GM12878 (cell line): ENCODE measurements around the gene GALNT18. TPM values are rescaled to one million over a fixed set of nuclear protein-coding genes. Genes with fewer than 3 reads are reported as not detected.

Experiments
- ATAC-seq: fragments of 200-7000 bp; cut with Tn5 transposase; 3 replicates; pipeline ENCODE4 v1.9.1; 2020; ENCODE audit warnings: mild to moderate bottlenecking, moderate library complexity
- BruUV-seq: library from RNA; stranded (reverse); fragments of 400-500 nt; replicated peaks from 2 replicates; lab custom pipeline; 2021; lab: Mats Ljungman, UMichigan
- CTCF ChIA-PET: fragments of 300-600 bp; sonication (Branson Sonifier 250); formaldehyde crosslinking; extraction: SDS; loops from one replicate; lab custom pipeline; 2021; ENCODE audit warnings: inconsistent platforms; lab: Yijun Ruan, JAX
- POLR2A ChIA-PET: fragments of 350-600 bp; formaldehyde crosslinking; extraction: SDS; loops from one replicate; lab custom pipeline; 2021; ENCODE audit warnings: inconsistent platforms; lab: Charles Lee
- RAD21 ChIA-PET: fragments of 300-600 bp; sonication (Branson Sonifier 250); formaldehyde crosslinking; loops from one replicate; lab custom pipeline; 2023; ENCODE audit warnings: antibody characterized with exemption; ENCODE audit not compliant: unreplicated experiment; lab: Charles Lee
- SMC1A ChIA-PET: fragments of 300-600 bp; sonication (Branson Sonifier 250); formaldehyde crosslinking; loops from one replicate; lab custom pipeline; 2023; ENCODE audit not compliant: unreplicated experiment, uncharacterized antibody; lab: Charles Lee
- DNase-seq: peaks from one replicate; pipeline ENCODE4 v3.0.0-alpha.2; 2011; ENCODE audit warnings: low read depth, low spot score
- FAIRE-seq: peaks from 3 replicates; lab custom pipeline; 2011; peaks lifted over from hg19 to GRCh38; lab: Jason Lieb, UNC
- H2AFZ ChIP-seq: 2 replicates; pipeline ENCODE4 v1.6.0; 2011; ENCODE audit warnings: low read depth, low read length, control low read depth; ENCODE audit not compliant: control insufficient read depth
- H3K27ac ChIP-seq: 2 replicates; pipeline ENCODE4 v1.5.1; 2011; ENCODE audit warnings: control low read depth; ENCODE audit not compliant: control insufficient read depth, insufficient read depth
- H3K27me3 ChIP-seq, 2 experiments: replicated peaks in 1 of 2; 2 replicates each; pipeline versions ENCODE4 v1.6.0 to v1.6.1; 2011; ENCODE audit warnings: low read length in 1 of 2; ENCODE audit not compliant: control insufficient read depth in 2 of 2, insufficient read depth in 2 of 2
- H3K36me3 ChIP-seq, 2 experiments: 2 replicates each; pipeline ENCODE4 v1.5.1; 2011; ENCODE audit warnings: low read length in 1 of 2; ENCODE audit not compliant: control insufficient read depth in 2 of 2, insufficient read depth in 2 of 2
- H3K4me1 ChIP-seq: 2 replicates; pipeline ENCODE4 v1.6.1; 2011; ENCODE audit warnings: mild to moderate bottlenecking, low read length, moderate library complexity, mixed read lengths; ENCODE audit not compliant: control insufficient read depth, insufficient read depth
- H3K4me2 ChIP-seq: 2 replicates; pipeline ENCODE4 v1.6.0; 2011; ENCODE audit warnings: control low read depth; ENCODE audit not compliant: control insufficient read depth, insufficient read depth
- H3K4me3 ChIP-seq: fragments of 200-600 bp; sonication (generic); 2 replicates; pipeline ENCODE4 v1.5.1; 2016
- H3K79me2 ChIP-seq: 2 replicates; pipeline ENCODE4 v1.6.0; 2011; ENCODE audit warnings: low read length; ENCODE audit not compliant: control insufficient read depth, insufficient read depth
- H3K9ac ChIP-seq: 2 replicates; pipeline ENCODE4 v1.8.0; 2011; ENCODE audit warnings: low read length, control low read depth, mixed read lengths; ENCODE audit not compliant: control insufficient read depth, insufficient read depth
- H3K9me3 ChIP-seq: replicated peaks from 3 replicates; pipeline ENCODE4 v1.5.1; 2011; ENCODE audit warnings: mild to moderate bottlenecking, low read length; ENCODE audit not compliant: control insufficient read depth, insufficient read depth
- H4K20me1 ChIP-seq: 2 replicates; pipeline ENCODE4 v1.6.0; 2011; ENCODE audit not compliant: control insufficient read depth, insufficient read depth
- CEBPZ ChIP-seq: fragments of 150-350 bp; IDR thresholded peaks from 2 replicates; pipeline ENCODE4 v1.6.1; 2016; ENCODE audit warnings: low read depth, low read length
- CTCF ChIP-seq, 3 experiments: IDR thresholded peaks in 2 of 3; conservative IDR thresholded peaks in 1 of 3; 2 replicates each; pipeline ENCODE4 v1.5.1; 2011; ENCODE audit warnings: low read depth in 3 of 3, low read length in 3 of 3, mild to moderate bottlenecking in 3 of 3, control low read depth in 2 of 3, moderate library complexity in 2 of 3, inconsistent platforms in 1 of 3, mixed read lengths in 1 of 3; ENCODE audit not compliant: control insufficient read depth in 2 of 3, insufficient read depth in 1 of 3; ENCODE audit errors: extremely low read depth in 1 of 3
- ELK1 ChIP-seq: IDR thresholded peaks from 2 replicates; pipeline ENCODE4 v1.6.1; 2012; ENCODE audit warnings: low read depth, low read length, improper control_type of control experiment
- MEF2B ChIP-seq: fragments of 450-650 bp; IDR thresholded peaks from 2 replicates; pipeline ENCODE4 v1.6.1; 2018; ENCODE audit warnings: mild to moderate bottlenecking, moderate library complexity; ENCODE audit not compliant: partially characterized antibody, poor library complexity, severe bottlenecking
- WGBS: methylation state at CpG from one replicate; pipeline ENCODE4 v1.1.6; 2016; ENCODE audit warnings: low lambda C conversion rate; ENCODE audit not compliant: insufficient replicate concordance, insufficient coverage; ENCODE audit errors: missing lambda C conversion rate; 5-methylcytosine and 5-hydroxymethylcytosine counted together
- in situ Hi-C: fragments of 300-500 bp; cut with MboI; formaldehyde crosslinking; loops from 9 replicates; pipeline ENCODE4 v1.14.3; 2018; ENCODE audit warnings: mixed read lengths
- intact Hi-C: fragments of 100-400 bp; cut with micrococcal nuclease; formaldehyde crosslinking; loops from one replicate; pipeline ENCODE4 v1.14.2; 2022; ENCODE audit not compliant: unreplicated experiment
- polyA plus RNA-seq, 11 experiments: library from polyadenylated mRNA; depleted of rRNA in 4 of 11; unstranded in 6 of 11; stranded (reverse) in 5 of 11; fragments of >200 nt; fragmentation: Nextera tagmentation in 4 of 11; fragmentation: Illumina TruSeq in 1 of 11; extraction: Ambion mirVana in 4 of 11; extraction: Trizol in 1 of 11; gene quantifications; 1 replicate in 1 of 11; 2 replicates in 10 of 11; pipeline versions ENCODE4 v1.2.1 to v1.2.3, GENCODE V29; 2011 to 2016; ENCODE audit warnings: inconsistent platforms in 2 of 11, missing spikeins in 2 of 11, low read depth in 1 of 11
- total RNA-seq, 4 experiments: library from RNA; depleted of rRNA in 3 of 4; stranded (reverse); fragments of >200 nt in 3 of 4; fragmentation: Illumina TruSeq in 1 of 4; extraction: Trizol in 1 of 4; gene quantifications; 2 replicates each; pipeline versions ENCODE4 v1.2.1 to v1.2.3, GENCODE V29; 2013 to 2021

GALNT18 gene
- total and polyA plus RNA-seq, 10 of the 15 experiments (the other 5 are each of a cell fraction or from before 2014, with no cell fraction given): 1.2 to 14.2 (median 6.3) TPM

GRCh38 chr11:11416917-11417316, 204.9 kb downstream of the GALNT18 start:
- TF ChIP-seq CTCF (IDR thresholded peaks at IDR 0.05 in 2 of 3, conservative IDR thresholded peaks at IDR 0.05 in 1 of 3; ENCODE audit: control insufficient read depth in 2 of 3, extremely low read depth in 1 of 3, insufficient read depth in 1 of 3, low read depth in 3 of 3, low read length in 3 of 3) (no peak), CEBPZ (no peak), MEF2B (no peak), ELK1 (no peak)
- CTCF ChIA-PET: no interaction called here
- in situ Hi-C loops (no loop called here), intact Hi-C loops (no loop called here)
- Histone ChIP-seq H3K9ac (no peak overlapping the region), H3K4me1 (peaks cover 8% of the 10 kb centered on the region), H3K27me3 (no peaks in the 10 kb centered on the region), H3K9me3 (no peaks in the 10 kb centered on the region), H4K20me1 (no peaks in the 10 kb centered on the region), H3K79me2 (no peaks in the 10 kb centered on the region), H3K4me3 (no peak overlapping the region), H2AFZ (no peak overlapping the region), H3K4me2 (no peak overlapping the region; the same call in none of the 2 replicates), H3K27ac (no peak overlapping the region), H3K36me3 (no peaks in the 10 kb centered on the region; a peak in 2 of 4 replicates)
- POLR2A ChIA-PET: no interaction called here
- WGBS: 35% methylated on average over 4 of the region's 4 CpGs
- RAD21 ChIA-PET: no interaction called here
- FAIRE-seq (no peak), DNase-seq (no peak), ATAC-seq (no peak)
- SMC1A ChIA-PET: no interaction called here
- BruUV-seq: no TSS peak
